Sigmoid colon (tissue), 7 donors: ENCODE measurements around the gene PSMB7. TPM values are rescaled to one million over a fixed set of nuclear protein-coding genes. Genes with fewer than 3 reads are reported as not detected.

ENCODE experiments used
- DNase-seq: peaks from one replicate; pipeline ENCODE4 v3.0.0-alpha.2; 2019
- H3K27ac ChIP-seq, 4 donors: fragments of 200-600 bp; sonication (generic); one replicate each; pipeline ENCODE4 v1.5.1; 2016 to 2019; ENCODE audit warnings: mild to moderate bottlenecking in 1 of 4
- H3K27me3 ChIP-seq, 3 donors: fragments of 200-600 bp; sonication (generic); one replicate each; pipeline ENCODE4 v1.5.1; 2019; ENCODE audit warnings: mild to moderate bottlenecking in 1 of 3
- H3K36me3 ChIP-seq, 4 donors: fragments of 200-600 bp; sonication (generic); one replicate each; pipeline ENCODE4 v1.5.1; 2016 to 2019
- H3K4me1 ChIP-seq, 4 donors: fragments of 200-600 bp; sonication (generic); one replicate each; pipeline ENCODE4 v1.5.1; 2017 to 2019
- H3K4me3 ChIP-seq, 4 donors: fragments of 200-600 bp; sonication (generic); one replicate each; pipeline ENCODE4 v1.5.1; 2017 to 2019; ENCODE audit warnings: mild to moderate bottlenecking in 2 of 4, moderate library complexity in 1 of 4
- H3K9me3 ChIP-seq, 4 donors: fragments of 200-600 bp in 3 of 4; sonication (generic) in 3 of 4; one replicate each; pipeline versions ENCODE4 v1.5.1 to v1.6.1; 2013 to 2019
- CTCF ChIP-seq, 4 experiments: fragments of 450-650 bp in 3 of 4; fragments of 200-600 bp in 1 of 4; IDR thresholded peaks; one replicate each; pipeline ENCODE4 v1.5.1; 2016 to 2019; ENCODE audit warnings: antibody characterized with exemption in 4 of 4, mild to moderate bottlenecking in 3 of 4, moderate library complexity in 2 of 4
- EP300 ChIP-seq, 4 donors: sonication (generic); formaldehyde crosslinking; IDR thresholded peaks; one replicate each; pipeline ENCODE4 v1.6.1; 2017; ENCODE audit warnings: antibody characterized with exemption in 4 of 4
- POLR2A ChIP-seq, 2 donors: fragments of 450-650 bp; IDR thresholded peaks; one replicate each; pipeline ENCODE4 v1.6.1; 2016; ENCODE audit warnings: antibody characterized with exemption in 2 of 2, mild to moderate bottlenecking in 2 of 2, moderate library complexity in 2 of 2
- POLR2AphosphoS5 ChIP-seq, 4 donors: sonication (generic); formaldehyde crosslinking; IDR thresholded peaks; one replicate each; pipeline ENCODE4 v1.6.1; 2017; ENCODE audit warnings: antibody characterized with exemption in 4 of 4
- WGBS, 2 donors: extraction: QIAGEN DNeasy Blood & Tissue Kit; methylation state at CpG; one replicate each; pipeline ENCODE4 v1.1.7; 2013; 5-methylcytosine and 5-hydroxymethylcytosine counted together
- intact Hi-C: fragments of 100-400 bp; cut with DNase I; formaldehyde crosslinking; loops from one replicate; pipeline ENCODE4 v1.15.1; 2023
- polyA plus RNA-seq, 3 donors: library from polyadenylated mRNA; stranded (reverse); fragments of 200-250 nt; gene quantifications; one replicate each; pipeline ENCODE4 v1.2.3, GENCODE V29; 2013
- total RNA-seq, 4 donors: library from RNA; depleted of rRNA; stranded (reverse); fragments of >200 nt; gene quantifications; one replicate each; pipeline ENCODE4 v1.1.0, GENCODE V29; 2016
- donor health status: healthy with polysubstance abuse.
- donor health status: Bipolar disorder and iron deficiency.
- donor health status: healthy.

The PSMB7 gene
- total and polyA plus RNA-seq, 7 donors, result 136 to 179 (median 171) TPM

GRCh38 chr9:124381170-124381945, 33.9 kb downstream of the PSMB7 start:
- WGBS, 2 donors, result 78 to 80% methylated on average over 4 of the region's 4 CpGs
- H3K36me3 ChIP-seq, result peaks cover 0 to 57% (median 5%) of the 10 kb centered on the region in 4 donors
- H3K4me1 ChIP-seq, result peaks cover 0 to 14% (median 11%) of the 10 kb centered on the region in 4 donors
- no peak overlapping the region for H3K4me3 ChIP-seq
- TF ChIP-seq CTCF (IDR thresholded peaks at IDR 0.05) (no peak), EP300 (IDR thresholded peaks at IDR 0.05) (no peak), POLR2A (IDR thresholded peaks at IDR 0.05) (no peak), POLR2AphosphoS5 (IDR thresholded peaks at IDR 0.05) (no peak)
- H3K27me3 ChIP-seq, result no peaks in the 10 kb centered on the region
- no peak for DNase-seq
- H3K9me3 ChIP-seq, result no peaks in the 10 kb centered on the region
- no peak overlapping the region for H3K27ac ChIP-seq
- intact Hi-C loops, result no loop called here

DNA sequence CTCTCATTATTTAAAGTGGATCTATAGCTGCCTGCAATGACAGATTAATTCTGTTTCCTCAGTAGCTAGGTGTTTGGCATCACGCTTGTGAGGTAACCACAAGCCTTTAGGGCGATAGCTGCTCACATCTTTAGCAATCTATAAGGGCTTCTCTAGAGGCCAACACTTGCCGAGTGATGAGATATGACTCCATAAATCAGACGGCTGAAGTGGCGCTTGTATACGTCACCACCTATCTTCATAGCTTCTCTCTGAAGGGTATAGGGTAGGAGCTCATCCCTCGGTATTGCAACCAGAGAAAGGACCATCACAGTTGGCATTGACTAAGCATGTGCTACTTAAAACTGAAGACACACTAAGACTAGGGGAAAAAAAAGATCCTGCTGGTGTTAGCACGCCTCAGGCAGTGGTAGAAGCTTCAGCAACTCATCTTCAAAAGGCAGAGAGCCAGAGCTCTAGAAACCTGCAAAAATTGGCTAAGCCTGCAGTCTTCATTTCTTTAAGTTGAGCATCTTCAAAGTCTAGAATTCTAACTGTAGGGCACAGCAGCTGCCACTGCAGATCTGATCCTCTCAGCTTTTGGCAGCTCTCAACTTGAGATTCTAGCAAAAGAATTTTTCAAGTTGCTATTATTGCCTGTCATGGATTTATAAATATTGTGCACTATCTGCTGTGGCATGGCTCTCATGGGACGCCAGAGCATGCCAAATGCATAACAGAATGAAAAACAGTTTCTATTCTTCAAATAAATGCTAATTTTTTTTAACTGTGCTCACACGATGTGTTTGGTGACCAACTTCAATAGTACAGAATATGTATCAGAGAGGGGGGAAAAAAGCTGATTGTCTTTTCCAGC, 37.5 kb downstream of the PSMB7 start:
- Histone ChIP-seq H3K4me1 (peaks cover 0 to 14% (median 10%) of the 10 kb centered on the region in 4 donors), H3K9me3 (no peaks in the 10 kb centered on the region), H3K27ac (no peak overlapping the region), H3K27me3 (no peaks in the 10 kb centered on the region), H3K4me3 (no peak overlapping the region), H3K36me3 (peaks cover 0 to 36% (median 2%) of the 10 kb centered on the region in 4 donors)
- intact Hi-C loops, result no loop called here
- 84 to 87% methylated on average over 10 of the region's 10 CpGs for WGBS, 2 donors
- no peak for DNase-seq
- TF ChIP-seq POLR2A (IDR thresholded peaks at IDR 0.05) (no peak), CTCF (IDR thresholded peaks at IDR 0.05) (no peak), EP300 (IDR thresholded peaks at IDR 0.05) (no peak), POLR2AphosphoS5 (IDR thresholded peaks at IDR 0.05) (no peak)

GRCh38 chr9:124376329-124376728, 38.9 kb downstream of the PSMB7 start:
- intact Hi-C loops, result no loop called here
- WGBS, 2 donors, result 22 to 75% methylated on average over 1 of the region's 1 CpG
- Histone ChIP-seq H3K36me3 (peaks cover 0 to 22% (median 2%) of the 10 kb centered on the region in 4 donors), H3K27ac (no peak overlapping the region), H3K9me3 (no peaks in the 10 kb centered on the region), H3K4me1 (peaks cover 0 to 14% (median 10%) of the 10 kb centered on the region in 4 donors), H3K27me3 (no peaks in the 10 kb centered on the region), H3K4me3 (no peak overlapping the region)
- TF ChIP-seq CTCF (IDR thresholded peaks at IDR 0.05) (no peak), POLR2AphosphoS5 (IDR thresholded peaks at IDR 0.05) (no peak), EP300 (IDR thresholded peaks at IDR 0.05) (no peak), POLR2A (IDR thresholded peaks at IDR 0.05) (no peak)
- no peak for DNase-seq

GRCh38 chr9:124375726-124376125, 39.5 kb downstream of the PSMB7 start:
- DNase-seq, result no peak
- TF ChIP-seq EP300 (IDR thresholded peaks at IDR 0.05) (no peak), POLR2A (IDR thresholded peaks at IDR 0.05) (no peak), POLR2AphosphoS5 (IDR thresholded peaks at IDR 0.05) (no peak), CTCF (IDR thresholded peaks at IDR 0.05) (no peak)
- 94 to 95% methylated on average over 9 of the region's 9 CpGs for WGBS, 2 donors
- no peak overlapping the region for H3K27ac ChIP-seq
- H3K27me3 ChIP-seq, result no peaks in the 10 kb centered on the region
- no peaks in the 10 kb centered on the region for H3K9me3 ChIP-seq
- intact Hi-C loops, result no loop called here
- no peak overlapping the region for H3K4me3 ChIP-seq
- H3K4me1 ChIP-seq, result peaks cover 0 to 17% (median 10%) of the 10 kb centered on the region in 4 donors
- peaks cover 0 to 16% (median 2%) of the 10 kb centered on the region in 4 donors for H3K36me3 ChIP-seq
